Stimulated activated CD8-positive, alpha-beta memory T cell treated with anti-CD3 and anti-CD28 coated beads, Interleukin-2, amount 100 ng/mL, for 1 hour (primary cell): ENCODE results near the gene NGEF.
"Not testable (repeated sequence)": the region's sequence is repeated elsewhere in the genome, so short reads cannot be mapped to it uniquely, and the experiment has no call there.

Experiments
- DNase-seq, 2 donors: peaks; one replicate each; pipeline ENCODE4 v3.0.0-alpha.2; 2020; ENCODE audit warnings: low read depth in 2 of 2

The NGEF gene

GRCh38 chr2:233021771-233022170, 8.7 kb upstream of the NGEF start:
- no peak for DNase-seq

GRCh38 chr2:233020454-233020853, 7.4 kb upstream of the NGEF start:
- no peak for DNase-seq

- not testable (repeated sequence) for DNase-seq
These were observed 6.6 kb upstream of the NGEF start for GRCh38 chr2:233019610-233020009.

- DNase-seq: no peak
These were observed 4.9 kb upstream of the NGEF start for GRCh38 chr2:233017947-233018346.

DNA sequence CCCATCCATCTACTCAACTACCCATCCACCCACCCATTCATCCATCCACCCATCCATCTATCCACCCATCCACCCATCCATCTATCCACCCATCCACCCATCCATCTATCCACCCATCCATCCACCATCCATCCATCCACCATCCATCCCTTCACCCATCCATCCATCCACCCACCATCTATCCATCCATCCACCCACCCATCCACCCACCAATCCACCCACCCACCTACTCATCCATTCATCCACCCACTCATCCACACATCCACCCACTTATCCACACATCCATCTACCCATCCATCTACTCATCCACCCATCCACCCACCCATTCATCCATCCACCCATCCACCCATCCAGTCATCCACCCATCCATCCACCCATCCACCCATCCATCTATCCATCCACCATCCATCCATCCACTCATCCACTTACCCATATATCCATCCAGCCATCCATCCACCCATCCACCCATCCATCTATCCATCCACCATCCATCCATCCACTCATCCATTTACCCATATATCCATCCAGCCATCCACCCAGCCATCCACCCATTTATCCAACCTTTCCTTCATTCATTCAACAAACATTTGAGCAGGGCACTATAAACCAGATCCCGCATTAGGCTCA, 2.1 kb upstream of the NGEF start:
- DNase-seq: no peak

GRCh38 chr2:233013650-233014049, 594 bp upstream of the NGEF start:
- no peak for DNase-seq

DNA sequence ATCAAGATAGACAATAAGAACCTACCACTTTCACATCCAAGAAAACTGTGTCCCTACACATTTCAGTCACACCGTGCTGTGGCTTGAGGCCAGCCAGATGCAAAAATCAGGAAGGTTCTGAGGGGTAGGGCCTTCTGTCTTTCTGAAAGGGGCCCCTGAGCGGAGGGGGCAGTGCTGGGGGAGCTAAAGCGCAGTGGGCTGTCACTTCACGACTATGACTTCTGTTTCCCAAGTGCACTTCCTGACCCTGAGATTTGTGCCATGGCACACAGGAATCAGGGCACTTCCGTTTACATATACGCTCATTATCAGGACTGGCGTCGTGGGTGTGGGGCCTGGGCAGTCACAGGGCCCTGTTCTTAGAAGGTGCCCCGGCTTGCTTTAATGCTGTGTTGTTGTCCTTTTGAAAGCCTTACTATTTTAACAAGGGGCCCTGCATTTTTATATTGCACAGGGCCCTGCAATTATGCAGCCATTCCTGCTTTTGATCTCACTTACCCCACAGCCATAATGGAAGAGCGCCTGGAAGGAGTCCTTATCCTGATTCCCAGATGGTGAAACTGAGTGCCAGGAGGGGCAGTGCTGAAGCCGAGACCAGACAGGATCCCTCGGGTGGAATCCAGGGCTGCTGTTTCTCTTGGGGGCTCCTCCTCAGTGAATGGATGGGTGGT, 620 bp downstream of the NGEF start:
- DNase-seq: no peak

DNA sequence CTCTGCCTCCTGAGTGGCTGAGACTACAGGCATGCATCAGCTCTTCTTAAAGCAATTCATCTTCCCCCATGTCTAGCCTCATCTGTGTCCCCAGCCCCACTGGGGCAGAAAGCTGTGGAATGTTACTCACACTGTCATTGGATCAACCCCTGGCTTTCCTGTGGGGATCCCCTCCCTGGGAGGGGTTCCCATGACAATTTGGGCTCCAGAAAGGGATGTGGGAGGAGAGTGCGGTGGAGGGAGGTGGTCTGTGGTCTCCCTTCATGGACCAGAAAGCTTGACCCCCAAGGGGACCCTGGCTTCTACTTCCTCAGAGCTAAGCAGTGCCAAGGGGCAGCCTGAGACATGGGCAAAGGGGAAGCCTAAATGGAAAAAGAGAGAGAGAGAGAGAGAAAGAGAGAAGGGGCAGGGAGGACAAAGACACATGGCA, 1.3 kb downstream of the NGEF start:
- DNase-seq: no peak

DNA sequence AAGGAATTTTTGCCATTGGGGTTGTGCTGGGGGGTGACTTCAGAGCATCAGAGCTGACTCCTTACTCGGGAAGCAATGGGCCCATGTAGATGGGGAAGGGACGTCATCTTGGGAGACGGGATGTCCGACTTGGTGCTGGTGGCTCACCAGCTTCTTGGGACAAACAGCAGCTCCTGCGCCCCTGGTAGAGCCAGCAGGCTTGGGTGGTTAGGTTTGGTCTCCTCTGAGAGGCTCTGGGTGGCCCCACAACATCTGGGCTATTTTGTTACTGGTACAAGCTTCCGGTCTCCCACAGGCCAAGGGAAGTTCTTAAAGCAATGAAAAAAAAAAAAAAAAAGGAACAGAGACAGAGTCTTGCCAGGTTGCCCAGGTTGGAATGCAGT, 1.8 kb downstream of the NGEF start:
- no peak for DNase-seq

DNA sequence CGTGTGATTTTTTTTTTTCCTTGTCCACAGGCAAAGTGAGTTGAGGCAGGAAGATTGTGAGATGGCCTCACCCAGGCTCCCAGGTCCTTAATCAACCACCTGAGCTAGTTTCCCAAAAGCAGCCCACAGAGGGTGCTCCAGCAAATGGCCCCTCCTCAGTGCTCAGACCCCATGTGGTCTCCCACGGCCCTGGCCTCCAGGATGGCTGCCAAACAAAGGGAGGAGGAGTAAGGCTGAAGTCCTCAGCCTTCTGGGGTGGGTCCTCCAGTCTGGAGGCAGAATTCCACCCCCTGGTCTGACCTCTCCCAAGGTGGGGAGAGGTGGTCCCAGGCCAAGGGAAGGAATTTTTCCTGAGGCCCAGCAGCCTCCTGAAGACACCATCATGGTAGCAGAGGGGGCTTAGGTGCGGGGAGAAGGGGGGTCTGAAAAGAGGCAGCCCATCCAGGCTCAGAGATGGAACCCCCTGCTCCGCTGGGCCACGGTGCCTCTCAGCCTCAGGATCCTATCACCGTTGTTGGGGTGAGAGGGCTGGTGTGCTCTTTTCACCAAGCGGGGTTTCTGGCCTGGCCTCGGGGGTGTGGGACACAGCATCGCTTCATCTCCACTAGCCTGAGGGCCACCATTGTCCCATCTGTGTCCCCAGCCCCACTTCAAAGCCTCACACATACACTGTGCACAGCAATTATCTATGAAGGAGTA, 2.3 kb downstream of the NGEF start:
- no peak for DNase-seq

- DNase-seq: no peak
These were observed 3.4 kb downstream of the NGEF start for GRCh38 chr2:233009661-233010060.

DNA sequence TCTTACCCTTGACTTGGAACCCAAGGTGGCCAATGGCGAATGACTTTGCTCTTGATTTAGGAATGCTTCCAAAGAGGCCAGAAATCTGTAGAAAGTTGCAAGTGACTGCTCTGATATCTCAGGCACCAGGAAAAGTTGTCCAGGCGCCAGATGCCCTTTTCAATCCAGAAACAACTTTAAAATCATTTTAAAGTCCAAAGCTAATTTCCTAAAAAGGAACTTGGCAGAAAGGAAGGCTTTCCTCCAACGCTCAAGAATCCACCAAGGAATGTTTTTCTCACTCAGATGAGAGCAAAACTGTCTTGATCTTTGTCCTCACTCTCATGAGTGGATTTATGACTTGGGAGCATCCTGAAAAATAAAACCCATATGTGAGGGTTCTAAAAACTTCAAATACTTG, 5.3 kb downstream of the NGEF start:
- no peak for DNase-seq

DNA sequence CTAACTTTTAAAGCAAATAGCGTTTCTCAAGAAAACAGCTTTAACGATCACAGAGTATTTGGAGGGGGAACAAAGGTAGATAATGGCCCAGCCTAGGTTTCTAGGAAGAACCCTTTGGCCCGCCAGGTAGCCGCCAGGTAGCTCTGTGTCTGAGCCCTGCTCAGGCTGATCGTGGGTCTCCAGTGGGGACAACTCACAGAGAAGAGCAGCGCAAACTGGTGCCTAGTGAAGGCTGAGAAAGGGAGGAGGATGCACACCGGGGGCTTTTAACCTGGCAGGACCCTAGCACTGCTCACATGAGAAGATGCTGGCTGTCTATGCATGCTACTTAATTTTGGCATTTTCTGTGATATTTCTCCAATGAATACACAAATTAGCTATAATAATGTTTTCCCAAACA, 5.8 kb downstream of the NGEF start:
- DNase-seq: no peak

- DNase-seq: no peak
These were observed 6.4 kb downstream of the NGEF start for GRCh38 chr2:233006648-233007047.

- no peak for DNase-seq
These were observed 8.0 kb downstream of the NGEF start for GRCh38 chr2:233005096-233005495.

DNA sequence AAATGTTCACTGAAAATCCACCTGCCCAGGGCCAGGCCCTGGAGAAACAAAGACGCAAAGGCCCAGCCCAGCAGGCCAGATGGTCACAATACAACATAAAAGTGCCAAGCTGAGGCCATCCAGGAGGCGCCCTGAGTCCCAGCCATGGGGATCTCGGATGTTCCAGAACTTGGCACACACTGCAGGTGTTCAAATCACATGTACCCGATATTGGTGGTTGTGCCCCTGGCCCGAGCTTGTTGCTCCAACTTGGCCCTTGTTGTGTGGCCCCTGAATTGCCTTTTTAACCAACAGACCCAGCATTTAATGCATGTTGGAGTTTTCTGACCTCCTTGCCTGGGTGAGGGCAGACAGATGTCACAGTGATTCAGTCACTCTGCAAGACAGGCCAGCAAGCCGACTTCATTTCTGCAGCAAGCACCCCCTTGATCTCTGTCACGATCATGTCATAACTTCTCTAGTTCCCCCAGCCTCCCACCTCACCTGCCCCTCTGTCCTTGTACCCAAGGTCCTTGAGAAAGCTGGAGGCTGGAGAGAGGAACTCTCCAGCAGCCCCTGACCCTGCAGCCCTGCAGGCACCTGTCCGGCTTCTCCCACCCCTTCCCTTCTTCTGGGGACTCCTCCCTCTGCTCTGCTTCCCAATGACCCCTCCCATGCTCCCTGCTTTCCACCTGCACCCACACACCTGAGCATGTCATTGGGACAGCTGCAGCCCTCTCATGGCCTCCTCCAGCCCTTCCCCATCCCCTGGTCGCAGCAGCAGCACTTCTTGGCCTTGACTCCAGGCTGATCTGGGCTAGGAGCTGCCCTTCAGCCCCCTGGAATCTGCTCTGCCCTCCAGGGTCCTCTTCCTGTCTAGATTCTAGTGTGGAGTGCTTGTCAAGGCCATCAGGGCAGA, 9.1 kb downstream of the NGEF start:
- no peak for DNase-seq

DNA sequence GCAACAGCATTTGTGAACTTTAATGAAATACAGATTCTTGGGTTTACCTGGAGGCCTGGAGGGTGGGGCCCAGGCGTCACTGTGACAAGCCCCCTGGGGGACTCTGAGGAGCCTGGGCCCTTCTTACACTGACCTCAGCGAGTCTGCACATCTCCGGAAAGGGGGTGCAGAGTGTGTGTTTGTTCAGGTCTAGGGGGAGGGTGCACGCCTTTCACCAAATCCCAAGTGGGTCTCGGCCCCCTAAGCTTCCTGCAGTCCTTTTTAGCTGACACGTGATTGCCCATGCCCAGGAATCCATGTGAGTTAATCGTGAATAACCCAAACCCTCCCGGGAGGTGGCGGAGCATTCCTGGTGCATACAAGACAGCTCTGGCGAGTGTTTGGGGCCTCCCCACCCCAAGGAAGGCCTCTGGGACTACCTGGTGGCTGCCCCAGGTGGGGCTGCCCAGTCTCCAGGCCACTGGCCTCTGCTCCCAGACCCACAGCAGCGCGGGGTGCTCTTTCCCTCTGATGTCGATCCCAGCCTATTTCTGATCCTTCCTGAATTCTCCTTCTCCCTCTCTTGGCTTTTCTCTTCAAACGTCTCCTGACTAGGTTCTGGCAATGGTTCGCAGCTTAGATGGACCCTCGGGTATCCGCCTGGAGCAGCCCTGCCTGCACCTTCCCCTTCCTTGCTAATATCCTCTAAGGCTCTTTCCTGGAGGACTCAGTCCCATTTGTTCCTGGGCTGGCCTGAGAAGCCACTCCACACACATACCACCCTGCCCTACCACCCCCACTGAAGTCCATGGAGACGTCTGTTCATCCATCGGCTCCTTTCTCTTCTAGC, 10.0 kb downstream of the NGEF start:
- DNase-seq: no peak

DNA sequence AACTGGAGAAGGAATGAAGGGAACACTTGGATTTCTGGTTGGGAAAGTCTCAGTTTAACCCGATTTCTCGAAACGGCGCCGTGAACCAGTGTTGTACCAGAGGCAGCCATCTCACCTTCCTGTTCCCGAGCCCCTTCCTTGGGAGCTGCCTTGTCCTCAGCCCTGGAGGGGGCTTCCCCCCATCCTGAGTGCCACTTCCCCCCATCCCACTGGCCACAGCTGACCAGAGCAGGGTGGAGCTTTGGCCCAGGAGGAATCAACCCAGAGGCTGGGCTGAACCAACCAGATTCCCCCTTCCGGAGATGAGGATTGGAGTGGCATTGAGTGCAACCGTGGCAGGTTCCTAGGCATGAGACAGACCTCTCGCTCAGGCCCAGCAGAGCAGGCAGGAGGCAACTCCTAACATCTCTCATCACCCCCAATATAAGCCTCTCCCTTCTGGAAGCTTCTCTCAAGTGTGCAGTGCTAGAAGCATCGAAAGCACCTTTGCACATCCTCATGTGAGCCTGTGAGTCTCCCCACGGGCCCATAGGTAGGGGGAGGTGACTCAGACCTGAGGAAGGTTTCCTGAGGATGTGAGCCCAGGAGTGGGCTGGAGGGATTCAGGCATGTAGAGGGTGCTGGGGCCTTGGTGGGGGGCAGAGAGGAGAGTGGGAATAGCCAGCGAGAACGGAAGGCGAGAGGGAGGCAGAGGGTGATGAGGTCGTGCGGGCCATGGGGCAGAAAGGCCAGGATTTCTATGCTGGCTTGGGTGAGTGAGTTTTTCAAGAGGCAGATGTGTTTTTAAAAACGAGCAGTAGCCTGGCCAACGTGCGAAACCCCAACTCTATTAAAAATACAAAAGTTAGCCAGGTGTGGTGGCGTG, 11.9 kb downstream of the NGEF start:
- no peak for DNase-seq

DNA sequence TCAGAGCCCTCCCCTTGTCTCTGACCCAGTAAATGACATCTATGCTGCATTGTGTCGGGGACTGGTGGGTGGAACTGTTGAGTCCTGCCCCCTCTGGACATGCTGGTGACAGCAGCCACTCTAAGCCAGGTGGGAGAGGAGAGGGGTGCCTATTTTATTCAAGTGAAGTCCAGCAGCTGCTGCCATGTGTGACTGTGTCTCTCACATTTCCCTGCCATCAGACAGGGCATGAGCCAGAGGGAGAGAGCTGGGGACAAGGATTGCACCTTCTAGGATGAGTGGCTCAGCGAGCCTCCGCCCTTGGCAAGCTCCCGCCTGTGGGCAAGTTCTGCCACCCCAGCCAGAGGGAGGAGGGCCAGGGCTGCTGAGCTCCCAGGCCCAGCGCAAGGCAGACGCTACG, 13.7 kb downstream of the NGEF start:
- DNase-seq: no peak

- DNase-seq: no peak
These were observed 14.4 kb downstream of the NGEF start for GRCh38 chr2:232998666-232998985.
